OCI-LY7 (cell line): ENCODE results near the gene KIF9.

Experiments
- EZH2phosphoT487 ChIP-seq: fragments of 200-600 bp; sonication (generic); IDR thresholded peaks from 2 replicates; pipeline ENCODE4 v1.6.1; 2018; ENCODE audit warnings: low read depth, borderline replicate concordance, mild to moderate bottlenecking, mixed run types, antibody characterized with exemption, low read length, moderate library complexity, mixed read lengths
- TF ChIP-seq, protein P1 (sequence below): fragments of 200-600 bp; sonication (generic); conservative IDR thresholded peaks from 2 replicates; pipeline ENCODE4 v1.5.1; 2014; ENCODE audit warnings: mild to moderate bottlenecking, antibody characterized with exemption, low read length, moderate library complexity, mixed read lengths

DNA sequence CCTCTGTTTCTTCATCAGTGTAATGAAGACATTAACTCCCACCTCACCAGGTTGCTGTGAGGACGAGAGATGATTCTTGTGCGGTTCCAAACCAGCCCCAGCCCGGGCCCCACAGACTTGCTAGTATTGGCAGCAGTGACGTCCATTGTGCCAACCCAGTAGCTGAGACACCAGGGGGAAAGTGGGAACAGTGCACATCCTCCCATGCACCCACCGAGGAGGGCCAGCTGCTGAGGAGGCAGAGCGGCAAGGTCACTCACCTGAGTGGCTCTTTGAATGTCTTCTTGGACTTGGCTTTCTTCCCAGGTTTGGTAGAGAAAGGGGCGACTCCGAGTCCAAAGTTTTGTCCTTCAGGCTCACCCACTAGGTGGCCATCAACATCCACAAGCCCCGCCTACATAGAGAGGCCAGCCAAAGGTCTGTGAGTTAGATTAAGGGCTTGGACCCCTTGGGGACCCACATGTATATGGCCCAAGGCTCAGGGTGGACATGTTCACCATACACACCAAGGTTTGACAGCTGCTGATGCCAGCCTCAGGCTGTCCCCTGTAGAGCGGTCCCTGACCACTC, 38.0 kb downstream of the KIF9 start:
- TF ChIP-seq, protein P1, sequence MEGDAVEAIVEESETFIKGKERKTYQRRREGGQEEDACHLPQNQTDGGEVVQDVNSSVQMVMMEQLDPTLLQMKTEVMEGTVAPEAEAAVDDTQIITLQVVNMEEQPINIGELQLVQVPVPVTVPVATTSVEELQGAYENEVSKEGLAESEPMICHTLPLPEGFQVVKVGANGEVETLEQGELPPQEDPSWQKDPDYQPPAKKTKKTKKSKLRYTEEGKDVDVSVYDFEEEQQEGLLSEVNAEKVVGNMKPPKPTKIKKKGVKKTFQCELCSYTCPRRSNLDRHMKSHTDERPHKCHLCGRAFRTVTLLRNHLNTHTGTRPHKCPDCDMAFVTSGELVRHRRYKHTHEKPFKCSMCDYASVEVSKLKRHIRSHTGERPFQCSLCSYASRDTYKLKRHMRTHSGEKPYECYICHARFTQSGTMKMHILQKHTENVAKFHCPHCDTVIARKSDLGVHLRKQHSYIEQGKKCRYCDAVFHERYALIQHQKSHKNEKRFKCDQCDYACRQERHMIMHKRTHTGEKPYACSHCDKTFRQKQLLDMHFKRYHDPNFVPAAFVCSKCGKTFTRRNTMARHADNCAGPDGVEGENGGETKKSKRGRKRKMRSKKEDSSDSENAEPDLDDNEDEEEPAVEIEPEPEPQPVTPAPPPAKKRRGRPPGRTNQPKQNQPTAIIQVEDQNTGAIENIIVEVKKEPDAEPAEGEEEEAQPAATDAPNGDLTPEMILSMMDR, result no peak
- no peak for TF ChIP-seq EZH2phosphoT487
